ENCODE data around the gene SDF4. TPM values are rescaled to one million over a fixed set of nuclear protein-coding genes. Genes with fewer than 3 reads are reported as not detected.

Gene SDF4
- total RNA-seq, 1 experiment from 2014 or later: 154 TPM

GRCh38 chr1:1194723-1195122 is 37.1 kb downstream of the SDF4 start:
- Histone ChIP-seq H3K36me3 (no peaks in the 10 kb centered on the region), H3K27me3 (replicated peaks) (no peaks in the 10 kb centered on the region), H3K27ac (no peak overlapping the region), H3K4me1 (replicated peaks) (no peaks in the 10 kb centered on the region), H3K4me3 (no peak overlapping the region), H3K9me3 (replicated peaks) (peaks cover 3% of the 10 kb centered on the region; the same call in 1 of the 2 replicates)
- DNase-seq (ENCODE audit: low read depth in 1 of 2, low spot score in 2 of 2): no peak

- no peaks in the 10 kb centered on the region for H3K27me3 ChIP-seq (replicated peaks)
- H3K4me3 ChIP-seq: no peak overlapping the region
- H3K9me3 ChIP-seq (replicated peaks): peaks cover 3% of the 10 kb centered on the region; the same call in 1 of the 2 replicates
- no peaks in the 10 kb centered on the region for H3K4me1 ChIP-seq (replicated peaks)
- DNase-seq (ENCODE audit: low read depth in 1 of 2, low spot score in 2 of 2): no peak
- H3K27ac ChIP-seq: no peak overlapping the region
- H3K36me3 ChIP-seq: no peaks in the 10 kb centered on the region
These were observed 40.1 kb downstream of the SDF4 start for GRCh38 chr1:1191734-1192133.

DNA sequence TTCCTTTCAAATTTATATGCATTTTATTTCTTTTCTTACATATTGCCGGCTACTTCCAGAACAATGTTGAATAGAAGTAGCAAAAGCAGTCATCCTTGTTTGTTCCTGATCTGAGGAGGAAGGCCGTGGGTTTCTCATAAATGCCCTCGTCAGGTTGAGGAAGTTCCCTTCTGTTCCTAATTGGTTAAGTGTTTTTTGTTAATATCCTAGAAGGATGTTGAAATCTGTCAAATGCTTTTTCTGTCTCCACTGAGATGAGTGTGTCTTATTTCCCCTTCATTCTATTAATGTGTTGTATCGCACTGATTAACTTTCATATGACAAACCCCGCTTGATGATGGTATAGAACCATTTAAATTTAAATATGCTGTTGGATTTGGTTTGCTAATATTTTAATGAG is 42.7 kb downstream of the SDF4 start:
- no peaks in the 10 kb centered on the region for H3K36me3 ChIP-seq
- H3K4me1 ChIP-seq (replicated peaks): no peaks in the 10 kb centered on the region
- no peak overlapping the region for H3K4me3 ChIP-seq
- no peak overlapping the region for H3K27ac ChIP-seq
- DNase-seq (ENCODE audit: low read depth in 1 of 2, low spot score in 2 of 2): no peak
- peaks cover under 1% of the 10 kb centered on the region; the same call in 1 of the 2 replicates for H3K9me3 ChIP-seq (replicated peaks)
- H3K27me3 ChIP-seq (replicated peaks): no peaks in the 10 kb centered on the region

DNA sequence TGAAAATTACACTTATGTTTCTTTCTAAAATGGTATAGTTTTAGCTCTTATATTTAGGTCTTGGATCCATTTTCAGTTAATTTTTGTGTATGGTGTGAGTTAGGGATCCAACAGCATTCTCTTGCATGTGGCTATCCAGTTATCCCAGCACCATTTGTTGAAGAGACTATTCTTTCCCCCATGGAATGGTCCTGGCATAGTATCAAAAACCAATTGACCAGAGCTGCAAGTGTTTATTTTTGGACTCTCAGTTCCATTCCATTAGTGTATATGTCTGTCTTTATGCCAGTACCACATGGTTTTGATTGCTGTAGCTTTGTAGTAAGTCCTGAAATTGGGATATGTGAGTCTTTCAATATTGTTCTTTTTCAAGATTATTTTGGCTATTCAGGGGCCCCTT is 43.9 kb downstream of the SDF4 start:
- no peak overlapping the region for H3K27ac ChIP-seq
- no peaks in the 10 kb centered on the region for H3K9me3 ChIP-seq (replicated peaks)
- no peaks in the 10 kb centered on the region for H3K36me3 ChIP-seq
- H3K4me3 ChIP-seq: no peak overlapping the region
- no peaks in the 10 kb centered on the region for H3K4me1 ChIP-seq (replicated peaks)
- DNase-seq (ENCODE audit: low read depth in 1 of 2, low spot score in 2 of 2): no peak
- no peaks in the 10 kb centered on the region for H3K27me3 ChIP-seq (replicated peaks)

DNA sequence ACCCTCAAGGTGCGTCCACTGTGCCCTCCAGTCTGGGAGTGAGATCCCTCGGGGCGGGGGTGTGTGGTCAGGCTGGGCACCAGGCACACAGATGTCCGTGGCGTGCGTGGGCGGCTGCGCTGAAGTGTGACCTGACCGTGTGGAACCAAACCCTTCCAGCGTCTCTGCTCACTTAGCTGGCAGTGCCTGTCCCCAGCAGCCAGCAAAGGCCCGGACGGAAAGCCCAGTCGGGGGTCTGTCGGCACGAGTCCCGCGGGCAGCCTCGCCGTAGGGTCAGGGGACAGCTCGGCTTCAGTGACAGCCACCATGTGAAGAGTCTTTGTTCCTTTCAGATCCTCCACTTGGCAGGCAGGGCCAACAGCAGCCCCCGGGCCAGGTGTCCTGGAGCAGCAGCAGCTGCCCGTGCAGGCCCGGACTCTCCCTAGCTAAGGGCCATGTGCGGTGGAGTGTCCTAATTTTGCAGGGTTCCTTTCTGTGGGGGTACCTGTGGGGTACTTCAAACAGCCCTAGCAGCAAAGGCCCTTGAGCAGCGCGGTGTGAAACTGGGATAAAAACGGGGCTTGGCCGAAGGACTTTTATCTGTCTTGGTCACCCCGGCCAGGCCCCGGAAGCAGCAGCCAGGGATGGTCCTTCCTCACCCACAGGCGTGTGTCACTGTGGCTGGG is 46.6 kb downstream of the SDF4 start:
- H3K27ac ChIP-seq: no peak overlapping the region
- DNase-seq (ENCODE audit: low read depth in 1 of 2, low spot score in 2 of 2): no peak

DNA sequence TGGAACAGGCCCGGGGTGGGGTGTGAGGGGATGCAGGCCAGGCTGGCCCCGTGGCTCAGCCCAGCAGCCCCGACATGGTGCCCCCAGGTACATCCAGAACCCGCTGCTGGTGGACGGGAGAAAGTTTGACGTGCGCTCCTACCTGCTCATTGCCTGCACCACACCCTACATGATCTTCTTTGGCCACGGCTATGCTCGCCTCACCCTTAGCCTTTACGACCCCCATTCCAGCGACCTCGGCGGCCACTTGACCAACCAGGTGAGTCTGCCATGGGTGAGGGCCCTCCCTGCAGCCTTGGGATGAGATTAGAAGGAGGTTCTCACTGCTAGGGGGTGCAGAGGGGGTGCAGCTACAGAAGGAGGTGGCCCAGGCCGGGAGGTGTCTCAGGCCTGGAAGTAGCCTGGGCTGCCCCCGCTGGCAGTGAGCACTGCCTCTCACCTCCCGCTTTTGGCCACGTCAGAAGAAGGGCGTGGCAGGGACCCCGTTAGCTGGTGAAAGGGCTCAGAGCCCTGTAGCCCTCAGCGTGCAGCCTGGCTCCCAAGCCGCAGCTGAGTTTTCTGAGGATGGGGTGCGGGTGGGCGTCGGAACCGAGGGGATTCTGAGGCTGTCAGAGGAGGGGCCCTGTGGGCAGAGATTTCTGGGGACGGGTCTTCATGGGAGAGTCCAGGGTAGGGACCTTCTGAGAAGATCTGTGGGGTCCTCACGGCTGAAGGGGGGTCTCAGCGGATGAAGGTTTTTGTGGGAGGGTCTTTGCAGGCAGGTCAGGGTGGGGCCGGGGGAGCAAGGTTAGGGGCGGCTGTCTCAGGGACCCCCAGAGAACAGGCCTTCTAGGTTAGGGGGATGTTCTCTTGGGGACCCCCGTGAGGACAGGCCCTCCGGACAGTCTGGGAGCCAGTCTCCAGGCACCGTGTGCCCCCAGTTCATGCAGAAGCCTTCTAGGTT is 47.7 kb downstream of the SDF4 start:
- no peak for DNase-seq (ENCODE audit: low read depth in 1 of 2, low spot score in 2 of 2)
- H3K4me1 ChIP-seq (replicated peaks): no peaks in the 10 kb centered on the region
- no peak overlapping the region for H3K4me3 ChIP-seq
- H3K36me3 ChIP-seq: no peaks in the 10 kb centered on the region
- H3K9me3 ChIP-seq (replicated peaks): no peaks in the 10 kb centered on the region
- peaks cover 12% of the 10 kb centered on the region for H3K27me3 ChIP-seq (replicated peaks)
- H3K27ac ChIP-seq: no peak overlapping the region

More for the DNA sequence above, 46.6 kb downstream of the SDF4 start:
- no peaks in the 10 kb centered on the region for H3K4me1 ChIP-seq (replicated peaks)
- no peak overlapping the region for H3K4me3 ChIP-seq
- H3K36me3 ChIP-seq: no peaks in the 10 kb centered on the region
- no peaks in the 10 kb centered on the region for H3K9me3 ChIP-seq (replicated peaks)
- H3K27me3 ChIP-seq (replicated peaks): 0 out of 2 replicates have a peak, but pooled peaks cover 2% of the 10 kb centered on the region

DNA sequence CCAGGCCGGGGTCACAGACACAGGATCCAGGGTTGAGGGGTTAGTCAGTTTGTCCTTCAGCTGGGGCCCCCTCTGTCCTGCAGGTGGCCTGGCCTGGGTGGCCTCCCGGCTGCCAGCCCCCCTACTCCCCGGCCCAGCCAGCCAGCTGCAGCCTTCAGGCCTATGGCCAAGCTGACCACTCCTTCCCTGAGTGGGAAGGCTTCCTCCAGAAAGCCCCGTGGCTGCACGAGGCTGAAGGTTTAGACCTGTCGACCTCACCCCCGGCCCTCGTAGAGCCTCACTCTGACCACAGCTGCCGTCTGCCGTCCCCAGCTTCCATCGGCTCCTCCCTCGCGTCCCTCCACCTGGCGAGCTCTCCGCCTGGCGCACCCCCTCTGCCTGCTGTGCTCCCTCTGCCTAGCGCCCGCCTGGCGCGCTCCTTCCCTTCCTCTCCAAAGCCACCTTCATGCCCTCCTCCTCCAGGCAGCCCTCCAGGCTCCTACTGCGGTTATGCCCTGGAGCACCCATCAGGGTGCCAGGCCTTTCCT is 48.5 kb downstream of the SDF4 start:
- Histone ChIP-seq H3K36me3 (no peaks in the 10 kb centered on the region), H3K27me3 (replicated peaks) (peaks cover 17% of the 10 kb centered on the region), H3K4me3 (no peak overlapping the region), H3K27ac (no peak overlapping the region), H3K4me1 (replicated peaks) (no peaks in the 10 kb centered on the region), H3K9me3 (replicated peaks) (no peaks in the 10 kb centered on the region)
- DNase-seq (ENCODE audit: low read depth in 1 of 2, low spot score in 2 of 2): no peak

GRCh38 chr1:1182491-1183220 is 49.1 kb downstream of the SDF4 start:
- no peaks in the 10 kb centered on the region for H3K4me1 ChIP-seq (replicated peaks)
- H3K27me3 ChIP-seq (replicated peaks): peaks cover 23% of the 10 kb centered on the region
- no peak overlapping the region for H3K4me3 ChIP-seq
- H3K9me3 ChIP-seq (replicated peaks): no peaks in the 10 kb centered on the region
- no peak overlapping the region for H3K27ac ChIP-seq
- DNase-seq (ENCODE audit: low read depth in 1 of 2, low spot score in 2 of 2): no peak
- H3K36me3 ChIP-seq: no peaks in the 10 kb centered on the region

- Histone ChIP-seq H3K4me3 (no peak overlapping the region), H3K4me1 (replicated peaks) (no peaks in the 10 kb centered on the region), H3K36me3 (no peaks in the 10 kb centered on the region), H3K27me3 (replicated peaks) (peaks cover 23% of the 10 kb centered on the region), H3K9me3 (replicated peaks) (no peaks in the 10 kb centered on the region), H3K27ac (no peak overlapping the region)
- DNase-seq (ENCODE audit: low read depth in 1 of 2, low spot score in 2 of 2): no peak
These were observed 49.8 kb downstream of the SDF4 start for GRCh38 chr1:1181938-1182410.

GRCh38 chr1:1181129-1181937 is 50.5 kb downstream of the SDF4 start:
- DNase-seq (ENCODE audit: low read depth in 1 of 2, low spot score in 2 of 2): no peak
- Histone ChIP-seq H3K9me3 (replicated peaks) (no peaks in the 10 kb centered on the region), H3K36me3 (no peaks in the 10 kb centered on the region), H3K4me3 (no peak overlapping the region), H3K4me1 (replicated peaks) (no peaks in the 10 kb centered on the region), H3K27me3 (replicated peaks) (peaks cover 23% of the 10 kb centered on the region), H3K27ac (no peak overlapping the region)

- Histone ChIP-seq H3K27ac (no peak overlapping the region), H3K4me3 (no peak overlapping the region)
These were observed 51.6 kb downstream of the SDF4 start for GRCh38 chr1:1179983-1180861.

DNA sequence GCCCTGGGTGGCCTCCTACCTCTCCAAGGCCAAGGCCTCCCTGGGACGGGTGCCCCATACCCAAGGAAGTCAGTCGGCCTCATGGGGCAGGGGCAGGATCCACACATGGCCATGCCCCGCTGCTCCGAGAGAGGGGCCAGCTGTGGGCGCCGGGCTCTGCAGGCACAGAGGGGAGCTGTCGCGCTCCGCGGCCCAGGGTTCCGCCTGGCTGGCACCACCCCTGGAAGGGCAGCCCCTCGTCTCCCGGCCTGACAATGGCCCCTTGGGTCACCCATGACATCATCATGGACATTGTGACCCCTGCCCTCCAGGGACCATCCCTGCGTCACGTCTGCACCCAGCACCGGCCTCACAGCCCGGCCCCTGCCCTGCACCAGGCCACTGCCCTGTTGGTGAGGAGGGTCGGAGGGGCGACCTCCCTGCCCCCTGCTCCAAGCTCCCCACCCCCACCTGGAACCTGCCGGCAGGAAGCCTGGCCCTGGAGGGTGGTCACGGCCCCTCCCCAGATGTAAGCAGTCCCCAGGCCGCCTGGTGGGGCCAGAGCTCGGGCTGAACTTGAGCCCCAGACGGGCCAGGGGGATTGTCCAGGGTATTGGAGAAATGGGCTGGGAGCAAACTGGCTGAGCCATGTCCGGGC is 52.3 kb downstream of the SDF4 start:
- H3K27ac ChIP-seq: no peak overlapping the region

More at GRCh38 chr1:1179983-1180861, 51.6 kb downstream of the SDF4 start:
- Histone ChIP-seq H3K9me3 (replicated peaks) (no peaks in the 10 kb centered on the region), H3K4me1 (replicated peaks) (no peaks in the 10 kb centered on the region), H3K27me3 (replicated peaks) (peaks cover 23% of the 10 kb centered on the region), H3K36me3 (no peaks in the 10 kb centered on the region)
- no peak for DNase-seq (ENCODE audit: low read depth in 1 of 2, low spot score in 2 of 2)

More for the DNA sequence above, 52.3 kb downstream of the SDF4 start:
- no peaks in the 10 kb centered on the region for H3K36me3 ChIP-seq
- H3K4me3 ChIP-seq: no peak overlapping the region
- H3K9me3 ChIP-seq (replicated peaks): no peaks in the 10 kb centered on the region
- H3K4me1 ChIP-seq (replicated peaks): no peaks in the 10 kb centered on the region
- DNase-seq (ENCODE audit: low read depth in 1 of 2, low spot score in 2 of 2): no peak
- H3K27me3 ChIP-seq (replicated peaks): peaks cover 23% of the 10 kb centered on the region

Data from SJSA1 (cell line).